ENCODE data around the gene KPRP. TPM values are rescaled to one million over a fixed set of nuclear protein-coding genes. Genes with fewer than 3 reads are reported as not detected.

The KPRP gene
- total and polyA plus RNA-seq, 3 experiments from 2014 or later: not detected

GRCh38 chr1:152777510-152778137 is 19.8 kb downstream of the KPRP start:
- CTCF ChIA-PET: no interaction called here
- H3K27ac Mint-ChIP-seq: no peak overlapping the region

GRCh38 chr1:152783095-152783494 is 25.3 kb downstream of the KPRP start:
- H3K9me3 ChIP-seq (ENCODE audit: low read length): no peaks in the 10 kb centered on the region

More at GRCh38 chr1:152777510-152778137, 19.8 kb downstream of the KPRP start:
- DNase-seq: no peak
- Histone ChIP-seq H3K27ac (ENCODE audit: low read depth, low read length) (no peak overlapping the region), H3K9me3 (ENCODE audit: low read length) (no peaks in the 10 kb centered on the region), H3K4me3 (ENCODE audit: low read length) (no peak overlapping the region), H3K27me3 (ENCODE audit: insufficient read depth, low read length, poor library complexity, severe bottlenecking) (no peaks in the 10 kb centered on the region), H3K36me3 (ENCODE audit: insufficient read depth, low read length) (no peaks in the 10 kb centered on the region), H3K4me1 (ENCODE audit: insufficient read depth, low read length) (no peaks in the 10 kb centered on the region)
- POLR2A ChIA-PET: no interaction called here
- Mint-ChIP-seq H3K27me3 (peaks cover 14 to 50% of the 10 kb centered on the region in 2 donors), H3K4me1 (no peaks in the 10 kb centered on the region), H3K9me3 (peaks cover 0 to 7% (median 0%) of the 10 kb centered on the region in 5 donors), H3K36me3 (no peaks in the 10 kb centered on the region), H3K4me3 (no peak overlapping the region)

GRCh38 chr1:152786077-152786476 is 28.3 kb downstream of the KPRP start, which contains the start of gene LCE1E:
LCE1E (plus strand) TSS chr1:152786257; CDS start chr1:152787300, 1,043 bp downstream.
- no peaks in the 10 kb centered on the region for H3K4me1 ChIP-seq (ENCODE audit: insufficient read depth, low read length)
- POLR2A ChIA-PET: no interaction called here
- CTCF ChIA-PET: no interaction called here
- Mint-ChIP-seq H3K36me3 (no peaks in the 10 kb centered on the region), H3K27ac (no peak within 1 kb of the TSS), H3K4me3 (no peak within 1 kb of the TSS), H3K9me3 (no peaks in the 10 kb centered on the region), H3K27me3 (peaks cover 16 to 49% of the 10 kb centered on the region in 2 donors), H3K4me1 (no peaks in the 10 kb centered on the region)
- H3K9me3 ChIP-seq (ENCODE audit: low read length): no peaks in the 10 kb centered on the region
- no peak within 1 kb of the TSS for H3K27ac ChIP-seq (ENCODE audit: low read depth, low read length)
- H3K27me3 ChIP-seq (ENCODE audit: insufficient read depth, low read length, poor library complexity, severe bottlenecking): peaks cover 5% of the 10 kb centered on the region
- no peak within 1 kb of the TSS for H3K4me3 ChIP-seq (ENCODE audit: low read length)
- H3K36me3 ChIP-seq (ENCODE audit: insufficient read depth, low read length): no peaks in the 10 kb centered on the region
- DNase-seq: no peak

More at GRCh38 chr1:152783095-152783494, 25.3 kb downstream of the KPRP start:
- H3K4me3 ChIP-seq (ENCODE audit: low read length): no peak overlapping the region
- CTCF ChIA-PET: no interaction called here
- no peaks in the 10 kb centered on the region for H3K36me3 ChIP-seq (ENCODE audit: insufficient read depth, low read length)
- H3K9me3 Mint-ChIP-seq: no peaks in the 10 kb centered on the region
- H3K27me3 Mint-ChIP-seq: peaks cover 17 to 65% of the 10 kb centered on the region in 2 donors
- H3K27ac ChIP-seq (ENCODE audit: low read depth, low read length): no peak overlapping the region
- no peaks in the 10 kb centered on the region for H3K4me1 Mint-ChIP-seq
- no peak for DNase-seq
- H3K36me3 Mint-ChIP-seq: no peaks in the 10 kb centered on the region
- POLR2A ChIA-PET: no interaction called here
- H3K27ac Mint-ChIP-seq: no peak overlapping the region
- no peak overlapping the region for H3K4me3 Mint-ChIP-seq
- no peaks in the 10 kb centered on the region for H3K4me1 ChIP-seq (ENCODE audit: insufficient read depth, low read length)
- peaks cover 5% of the 10 kb centered on the region for H3K27me3 ChIP-seq (ENCODE audit: insufficient read depth, low read length, poor library complexity, severe bottlenecking)

GRCh38 chr1:152795686-152796085 is 37.9 kb downstream of the KPRP start:
- CTCF ChIA-PET: no interaction called here
- H3K36me3 ChIP-seq (ENCODE audit: insufficient read depth, low read length): no peaks in the 10 kb centered on the region
- no peak for DNase-seq
- no peak overlapping the region for H3K27ac ChIP-seq (ENCODE audit: low read depth, low read length)
- Mint-ChIP-seq H3K36me3 (no peaks in the 10 kb centered on the region), H3K4me1 (no peaks in the 10 kb centered on the region), H3K4me3 (no peak overlapping the region), H3K27ac (no peak overlapping the region), H3K9me3 (no peaks in the 10 kb centered on the region), H3K27me3 (peaks cover 4 to 11% of the 10 kb centered on the region in 2 donors)
- no peaks in the 10 kb centered on the region for H3K9me3 ChIP-seq (ENCODE audit: low read length)
- H3K27me3 ChIP-seq (ENCODE audit: insufficient read depth, low read length, poor library complexity, severe bottlenecking): no peaks in the 10 kb centered on the region
- POLR2A ChIA-PET: no interaction called here
- H3K4me1 ChIP-seq (ENCODE audit: insufficient read depth, low read length): no peaks in the 10 kb centered on the region
- H3K4me3 ChIP-seq (ENCODE audit: low read length): no peak overlapping the region

GRCh38 chr1:152796421-152796820 is 38.6 kb downstream of the KPRP start, which contains the start of gene LCE1D:
LCE1D (plus strand) TSS chr1:152796721; CDS start chr1:152797795, 1,074 bp downstream.
- no peaks in the 10 kb centered on the region for H3K36me3 Mint-ChIP-seq
- no peak for DNase-seq
- H3K27me3 ChIP-seq (ENCODE audit: insufficient read depth, low read length, poor library complexity, severe bottlenecking): no peaks in the 10 kb centered on the region
- no peaks in the 10 kb centered on the region for H3K36me3 ChIP-seq (ENCODE audit: insufficient read depth, low read length)
- no peaks in the 10 kb centered on the region for H3K4me1 ChIP-seq (ENCODE audit: insufficient read depth, low read length)
- no peaks in the 10 kb centered on the region for H3K9me3 Mint-ChIP-seq
- no peaks in the 10 kb centered on the region for H3K4me1 Mint-ChIP-seq
- no peaks in the 10 kb centered on the region for H3K9me3 ChIP-seq (ENCODE audit: low read length)
- POLR2A ChIA-PET: no interaction called here
- H3K27ac Mint-ChIP-seq: peak within 1 kb of the TSS in 1 of 8 donors; percentile 63
- CTCF ChIA-PET: no interaction called here
- no peak within 1 kb of the TSS for H3K4me3 Mint-ChIP-seq
- H3K4me3 ChIP-seq (ENCODE audit: low read length): no peak within 1 kb of the TSS
- no peak within 1 kb of the TSS for H3K27ac ChIP-seq (ENCODE audit: low read depth, low read length)
- H3K27me3 Mint-ChIP-seq: peaks cover 4 to 12% of the 10 kb centered on the region in 2 donors

- ChIA-PET POLR2A (no interaction called here), CTCF (no interaction called here)
- H3K4me1 Mint-ChIP-seq: no peaks in the 10 kb centered on the region
- no peaks in the 10 kb centered on the region for H3K36me3 Mint-ChIP-seq
- H3K27me3 Mint-ChIP-seq: peaks cover 4 to 37% of the 10 kb centered on the region in 2 donors
- no peaks in the 10 kb centered on the region for H3K9me3 ChIP-seq (ENCODE audit: low read length)
- H3K27ac Mint-ChIP-seq: no peak overlapping the region
- no peaks in the 10 kb centered on the region for H3K27me3 ChIP-seq (ENCODE audit: insufficient read depth, low read length, poor library complexity, severe bottlenecking)
- H3K4me3 ChIP-seq (ENCODE audit: low read length): no peak overlapping the region
- H3K36me3 ChIP-seq (ENCODE audit: insufficient read depth, low read length): no peaks in the 10 kb centered on the region
- no peaks in the 10 kb centered on the region for H3K9me3 Mint-ChIP-seq
- H3K27ac ChIP-seq (ENCODE audit: low read depth, low read length): no peak overlapping the region
- DNase-seq: no peak
- H3K4me1 ChIP-seq (ENCODE audit: insufficient read depth, low read length): no peaks in the 10 kb centered on the region
- no peak overlapping the region for H3K4me3 Mint-ChIP-seq
Observed at GRCh38 chr1:152801333-152801732, 43.5 kb downstream of the KPRP start.

- peaks cover 0 to 38% of the 10 kb centered on the region in 2 donors for H3K27me3 Mint-ChIP-seq
- no peaks in the 10 kb centered on the region for H3K4me1 ChIP-seq (ENCODE audit: insufficient read depth, low read length)
- H3K4me1 Mint-ChIP-seq: no peaks in the 10 kb centered on the region
- no peak for DNase-seq
- H3K4me3 Mint-ChIP-seq: no peak within 1 kb of the TSS
- no peaks in the 10 kb centered on the region for H3K27me3 ChIP-seq (ENCODE audit: insufficient read depth, low read length, poor library complexity, severe bottlenecking)
- no peaks in the 10 kb centered on the region for H3K36me3 Mint-ChIP-seq
- peaks cover 0 to 2% (median 0%) of the 10 kb centered on the region in 5 donors for H3K9me3 Mint-ChIP-seq
- H3K9me3 ChIP-seq (ENCODE audit: low read length): no peaks in the 10 kb centered on the region
- H3K36me3 ChIP-seq (ENCODE audit: insufficient read depth, low read length): no peaks in the 10 kb centered on the region
- ChIA-PET POLR2A (no interaction called here), CTCF (no interaction called here)
- no peak within 1 kb of the TSS for H3K27ac Mint-ChIP-seq
- H3K4me3 ChIP-seq (ENCODE audit: low read length): no peak within 1 kb of the TSS
- H3K27ac ChIP-seq (ENCODE audit: low read depth, low read length): no peak within 1 kb of the TSS
Observed at GRCh38 chr1:152806576-152806975, 48.8 kb downstream of the KPRP start, which contains the start of gene LCE1C. LCE1C (minus strand) TSS chr1:152806651; CDS start chr1:152805478, 1,173 bp downstream.

- no peak overlapping the region for H3K27ac ChIP-seq (ENCODE audit: low read depth, low read length)
- no peaks in the 10 kb centered on the region for H3K4me1 ChIP-seq (ENCODE audit: insufficient read depth, low read length)
- no peaks in the 10 kb centered on the region for H3K36me3 ChIP-seq (ENCODE audit: insufficient read depth, low read length)
- Mint-ChIP-seq H3K4me3 (no peak overlapping the region), H3K4me1 (no peaks in the 10 kb centered on the region), H3K27me3 (peaks cover 2 to 32% of the 10 kb centered on the region in 2 donors), H3K36me3 (no peaks in the 10 kb centered on the region), H3K27ac (no peak overlapping the region), H3K9me3 (peaks cover 0 to 2% (median 0%) of the 10 kb centered on the region in 5 donors)
- H3K9me3 ChIP-seq (ENCODE audit: low read length): no peaks in the 10 kb centered on the region
- no peaks in the 10 kb centered on the region for H3K27me3 ChIP-seq (ENCODE audit: insufficient read depth, low read length, poor library complexity, severe bottlenecking)
- CTCF ChIA-PET: no interaction called here
- POLR2A ChIA-PET: no interaction called here
- no peak overlapping the region for H3K4me3 ChIP-seq (ENCODE audit: low read length)
- no peak for DNase-seq
Observed at GRCh38 chr1:152811050-152811449, 53.2 kb downstream of the KPRP start.

Measured in CD8-positive, alpha-beta memory T cell (primary cell).